ENCODE results near the gene KCNQ1. TPM values are rescaled to one million over a fixed set of nuclear protein-coding genes. Genes with fewer than 3 reads are reported as not detected.

Gene KCNQ1
- total RNA-seq, 2 donors from 2014 or later = 51.4 to 55.8 TPM

DNA sequence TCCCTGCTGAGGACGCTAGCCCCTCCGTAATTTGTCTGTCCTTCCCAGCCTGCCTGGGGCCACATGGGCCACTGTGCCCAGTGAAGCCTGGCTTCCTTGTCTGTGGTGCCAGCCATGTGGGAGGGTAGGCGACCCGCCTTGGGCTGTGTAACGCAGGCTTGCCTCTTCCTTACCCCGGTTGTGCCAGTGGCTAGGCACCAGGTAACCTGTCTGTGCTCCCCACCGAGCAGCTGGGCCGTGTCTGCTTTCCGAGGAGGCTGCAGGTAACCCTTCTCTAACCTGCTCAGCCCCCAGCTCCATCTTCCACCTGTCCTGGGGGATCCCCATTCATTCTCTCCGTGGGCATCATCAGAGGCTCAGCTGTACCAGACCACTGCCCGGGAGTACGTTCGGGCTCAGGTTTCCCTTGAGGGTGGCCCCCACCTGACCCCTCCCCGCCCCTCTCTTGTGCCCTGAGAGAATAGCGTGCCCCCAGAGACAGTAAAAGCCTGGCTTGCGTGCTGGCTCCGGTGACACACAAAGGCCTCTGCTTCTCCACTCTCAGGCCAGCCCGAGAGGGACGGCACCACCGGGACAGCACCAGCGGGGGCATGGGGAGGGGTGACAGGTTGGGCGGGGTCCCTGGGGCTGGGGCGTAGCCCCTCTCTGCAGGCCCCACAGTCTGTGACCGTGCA, 361.7 kb downstream of the KCNQ1 start:
- TF ChIP-seq, protein P1, sequence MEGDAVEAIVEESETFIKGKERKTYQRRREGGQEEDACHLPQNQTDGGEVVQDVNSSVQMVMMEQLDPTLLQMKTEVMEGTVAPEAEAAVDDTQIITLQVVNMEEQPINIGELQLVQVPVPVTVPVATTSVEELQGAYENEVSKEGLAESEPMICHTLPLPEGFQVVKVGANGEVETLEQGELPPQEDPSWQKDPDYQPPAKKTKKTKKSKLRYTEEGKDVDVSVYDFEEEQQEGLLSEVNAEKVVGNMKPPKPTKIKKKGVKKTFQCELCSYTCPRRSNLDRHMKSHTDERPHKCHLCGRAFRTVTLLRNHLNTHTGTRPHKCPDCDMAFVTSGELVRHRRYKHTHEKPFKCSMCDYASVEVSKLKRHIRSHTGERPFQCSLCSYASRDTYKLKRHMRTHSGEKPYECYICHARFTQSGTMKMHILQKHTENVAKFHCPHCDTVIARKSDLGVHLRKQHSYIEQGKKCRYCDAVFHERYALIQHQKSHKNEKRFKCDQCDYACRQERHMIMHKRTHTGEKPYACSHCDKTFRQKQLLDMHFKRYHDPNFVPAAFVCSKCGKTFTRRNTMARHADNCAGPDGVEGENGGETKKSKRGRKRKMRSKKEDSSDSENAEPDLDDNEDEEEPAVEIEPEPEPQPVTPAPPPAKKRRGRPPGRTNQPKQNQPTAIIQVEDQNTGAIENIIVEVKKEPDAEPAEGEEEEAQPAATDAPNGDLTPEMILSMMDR (IDR thresholded peaks at IDR 0.05) = no peak
- intact Hi-C loops (cut with DNase I) = no loop called here
- Histone ChIP-seq H3K36me3 (no peaks in the 10 kb centered on the region), H3K9me3 (no peaks in the 10 kb centered on the region), H3K27ac (no peak overlapping the region), H3K27me3 (no peaks in the 10 kb centered on the region), H3K4me3 (no peak overlapping the region), H3K9ac (ENCODE audit: low read depth in 2 of 2, low read length in 2 of 2) (peak overlapping the region in 1 of 2 donors; percentile 18), H3K4me1 (no peaks in the 10 kb centered on the region)
- peak; percentile 19 for DNase-seq

DNA sequence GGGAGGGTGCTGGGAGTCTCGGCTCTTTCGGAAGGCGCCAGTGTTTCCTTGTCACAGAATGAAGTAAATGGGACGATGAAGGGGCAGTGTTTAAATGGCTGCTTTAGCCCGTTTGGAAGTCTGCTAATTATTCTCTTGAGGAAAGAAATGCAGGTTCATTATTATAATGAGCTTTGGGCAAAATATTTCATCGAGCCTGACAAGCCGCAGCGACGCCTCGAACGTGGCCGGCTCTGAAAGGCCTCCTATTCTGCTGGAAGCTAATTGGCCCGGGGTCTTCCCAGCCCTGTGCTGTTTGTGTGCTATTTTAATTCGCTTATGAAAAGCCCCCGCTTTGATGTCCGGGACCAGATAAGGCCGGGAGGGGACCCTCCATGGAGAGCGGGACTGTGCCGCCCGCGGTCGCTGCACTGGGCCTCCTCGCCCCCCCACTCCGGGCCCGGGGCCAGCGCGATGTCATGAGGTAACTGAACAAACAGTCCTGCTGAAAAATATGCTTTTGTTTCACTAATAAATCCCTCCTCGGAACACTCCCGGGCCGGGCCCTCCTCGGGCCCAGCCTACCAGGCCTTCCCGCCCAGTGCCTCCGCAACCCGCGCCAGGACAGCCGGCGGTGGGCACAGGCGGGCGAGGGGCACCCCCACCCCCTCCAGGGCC, 362.3 kb downstream of the KCNQ1 start:
- H3K4me3 ChIP-seq = no peak overlapping the region
- H3K27me3 ChIP-seq = no peaks in the 10 kb centered on the region
- TF ChIP-seq, protein P1 (IDR thresholded peaks at IDR 0.05) = no peak
- no peaks in the 10 kb centered on the region for H3K36me3 ChIP-seq
- no peaks in the 10 kb centered on the region for H3K9me3 ChIP-seq
- no peaks in the 10 kb centered on the region for H3K4me1 ChIP-seq
- no peak overlapping the region for H3K27ac ChIP-seq
- intact Hi-C loops (cut with DNase I) = no loop called here
- DNase-seq = peak; percentile 75
- no peak overlapping the region for H3K9ac ChIP-seq (ENCODE audit: low read depth in 2 of 2, low read length in 2 of 2)

- H3K27me3 ChIP-seq = no peaks in the 10 kb centered on the region
- H3K9me3 ChIP-seq = no peaks in the 10 kb centered on the region
- no peak overlapping the region for H3K9ac ChIP-seq (ENCODE audit: low read depth in 2 of 2, low read length in 2 of 2)
- no peak overlapping the region for H3K4me3 ChIP-seq
- no peak overlapping the region for H3K27ac ChIP-seq
- H3K36me3 ChIP-seq = no peaks in the 10 kb centered on the region
- TF ChIP-seq, protein P1 (IDR thresholded peaks at IDR 0.05) = no peak
- no peak for DNase-seq
- H3K4me1 ChIP-seq = peaks cover 4% of the 10 kb centered on the region
- intact Hi-C loops (cut with DNase I) = no loop called here
These were observed 363.0 kb downstream of the KCNQ1 start for GRCh38 chr11:2807801-2808241.

DNA sequence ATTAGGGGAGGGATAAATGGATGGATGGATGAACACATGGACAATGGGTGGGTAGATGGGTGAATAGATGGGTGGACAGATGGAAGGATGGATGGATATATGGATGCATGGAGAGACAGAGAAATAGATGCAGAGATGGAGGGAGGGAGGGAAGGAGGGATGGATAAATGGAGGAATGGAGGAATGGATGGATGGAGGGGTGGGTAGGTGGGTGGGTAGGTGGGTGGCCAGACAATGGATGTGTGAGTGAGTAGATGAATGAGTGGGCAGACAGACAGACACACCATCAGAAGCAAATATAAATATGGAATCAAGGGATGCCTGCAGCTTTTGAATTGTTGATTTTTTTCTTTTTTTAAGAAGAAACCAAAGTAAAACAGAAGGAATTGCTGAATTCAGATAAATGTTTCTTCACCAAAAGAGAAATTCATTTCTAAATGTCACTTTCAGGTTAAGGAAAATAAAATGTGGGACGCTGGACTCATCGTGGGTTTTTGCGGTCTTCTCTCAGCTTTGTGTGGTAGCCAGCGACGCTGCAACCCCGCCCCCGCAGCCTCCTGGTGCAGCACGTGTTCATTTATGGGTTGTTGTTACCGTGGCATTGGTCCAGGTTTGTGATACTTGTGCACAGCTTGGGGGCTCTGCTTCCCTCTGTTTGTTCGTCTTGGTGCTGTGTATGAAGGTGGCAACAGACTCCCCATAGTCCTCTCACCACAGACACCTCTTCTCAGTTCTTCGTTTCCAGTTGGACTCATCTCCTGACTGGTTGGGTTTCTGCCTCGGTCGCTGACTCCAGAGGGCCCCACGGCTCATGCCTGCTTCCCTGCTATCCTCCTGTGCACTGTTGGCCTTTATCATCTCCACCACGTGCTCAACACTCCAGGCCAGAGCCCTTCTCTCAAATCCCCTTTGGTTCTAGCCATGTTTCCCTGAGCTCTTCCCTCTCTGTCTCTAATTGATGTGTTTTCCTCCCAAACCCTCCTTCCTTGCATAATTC, 364.3 kb downstream of the KCNQ1 start:
- Histone ChIP-seq H3K9me3 (no peaks in the 10 kb centered on the region), H3K4me1 (peaks cover 4% of the 10 kb centered on the region), H3K27ac (no peak overlapping the region), H3K4me3 (no peak overlapping the region), H3K27me3 (no peaks in the 10 kb centered on the region), H3K36me3 (no peaks in the 10 kb centered on the region), H3K9ac (ENCODE audit: low read depth in 2 of 2, low read length in 2 of 2) (no peak overlapping the region)
- intact Hi-C loops (cut with DNase I) = no loop called here
- TF ChIP-seq, protein P1 (IDR thresholded peaks at IDR 0.05) = no peak
- DNase-seq = no peak

DNA sequence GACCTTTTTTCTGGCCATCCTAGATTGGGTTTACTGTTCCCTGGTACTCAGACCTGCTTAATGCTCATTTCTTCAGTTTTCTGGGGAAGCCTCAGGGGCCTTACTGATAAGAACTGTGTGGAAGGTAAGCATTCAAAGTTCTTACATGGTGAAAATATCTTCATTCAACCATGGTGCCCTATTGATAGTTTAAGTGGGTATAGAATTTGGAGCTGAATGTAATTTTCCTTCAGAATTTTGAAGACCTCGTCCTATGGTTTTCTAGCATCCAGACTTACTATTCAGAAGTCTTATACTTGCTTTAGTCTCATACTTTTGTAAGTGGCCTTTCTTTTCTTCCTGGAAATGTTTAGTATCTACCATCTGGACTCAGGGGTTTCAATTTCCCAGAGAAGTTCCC, 365.0 kb downstream of the KCNQ1 start:
- intact Hi-C loops (cut with DNase I) = no loop called here
- H3K9ac ChIP-seq (ENCODE audit: low read depth in 2 of 2, low read length in 2 of 2) = no peak overlapping the region
- no peak overlapping the region for H3K4me3 ChIP-seq
- TF ChIP-seq, protein P1 (IDR thresholded peaks at IDR 0.05) = no peak
- no peaks in the 10 kb centered on the region for H3K27me3 ChIP-seq
- H3K36me3 ChIP-seq = no peaks in the 10 kb centered on the region
- no peaks in the 10 kb centered on the region for H3K9me3 ChIP-seq
- no peak for DNase-seq
- H3K4me1 ChIP-seq = peaks cover 4% of the 10 kb centered on the region
- H3K27ac ChIP-seq = no peak overlapping the region
